SK-N-SH treated with all-trans-retinoic acid at 6 μM for 48 hours (cell line): ENCODE data around the gene SNRPB.

Experiments
- ATAC-seq: fragments of 200-7000 bp; cut with Tn5 transposase; 3 replicates; pipeline ENCODE4 v1.9.1; 2020; ENCODE audit warnings: mild to moderate bottlenecking, moderate library complexity
- ARNTL ChIP-seq: fragments of 450-650 bp; formaldehyde crosslinking; IDR thresholded peaks from 2 replicates; pipeline ENCODE4 v1.5.0; 2020; ENCODE audit warnings: low read depth, mild to moderate bottlenecking, moderate library complexity, borderline replicate concordance
- BACH2 ChIP-seq: fragments of 250-450 bp; sonication (Bioruptor Pico); IDR thresholded peaks from 2 replicates; pipeline ENCODE4 v1.9.0; 2021; ENCODE audit warnings: mild to moderate bottlenecking, borderline replicate concordance
- CREB5 ChIP-seq: fragments of 250-450 bp; sonication (Bioruptor Pico); IDR thresholded peaks from 2 replicates; pipeline ENCODE4 v1.5.1; 2020; ENCODE audit warnings: low read depth, mild to moderate bottlenecking, moderate library complexity
- CSDC2 ChIP-seq: fragments of 250-450 bp; sonication (Bioruptor Pico); IDR thresholded peaks from 2 replicates; pipeline ENCODE4 v1.5.0; 2020; ENCODE audit warnings: mild to moderate bottlenecking, moderate library complexity
- ESRRG ChIP-seq: fragments of 250-450 bp; sonication (Bioruptor Pico); IDR thresholded peaks from 2 replicates; pipeline ENCODE4 v1.6.1; 2021; ENCODE audit warnings: mild to moderate bottlenecking
- GLIS3 ChIP-seq: fragments of 250-450 bp; sonication (Bioruptor Pico); IDR thresholded peaks from 2 replicates; pipeline ENCODE4 v1.5.0; 2020; ENCODE audit warnings: mild to moderate bottlenecking, moderate library complexity
- ISL1 ChIP-seq: fragments of 250-450 bp; sonication (Bioruptor Pico); IDR thresholded peaks from 2 replicates; pipeline ENCODE4 v2.1.2; 2022; ENCODE audit warnings: mild to moderate bottlenecking, moderate library complexity
- OSR1 ChIP-seq: fragments of 250-450 bp; sonication (Bioruptor Pico); IDR thresholded peaks from 2 replicates; pipeline ENCODE4 v1.8.0; 2022; ENCODE audit warnings: moderate library complexity, mild to moderate bottlenecking, inconsistent platforms
- PATZ1 ChIP-seq: fragments of 250-450 bp; sonication (Bioruptor Pico); IDR thresholded peaks from 2 replicates; pipeline ENCODE4 v1.8.0; 2020; ENCODE audit warnings: mild to moderate bottlenecking, moderate library complexity, borderline replicate concordance
- POU6F1 ChIP-seq: fragments of 250-450 bp; sonication (Bioruptor Pico); IDR thresholded peaks from 2 replicates; pipeline ENCODE4 v1.8.0; 2021; ENCODE audit warnings: low read depth, mild to moderate bottlenecking, moderate library complexity, borderline replicate concordance
- PPARA ChIP-seq: fragments of 250-450 bp; sonication (Bioruptor Pico); IDR thresholded peaks from 2 replicates; pipeline ENCODE4 v1.5.0; 2020; ENCODE audit warnings: mild to moderate bottlenecking, borderline replicate concordance
- RARB ChIP-seq: fragments of 250-450 bp; sonication (Bioruptor Pico); IDR thresholded peaks from 2 replicates; pipeline ENCODE4 v1.8.0; 2021; ENCODE audit warnings: mild to moderate bottlenecking, moderate library complexity
- SNAI2 ChIP-seq: fragments of 250-450 bp; sonication (Bioruptor Pico); IDR thresholded peaks from 2 replicates; pipeline ENCODE4 v1.5.0; 2020; ENCODE audit warnings: mild to moderate bottlenecking, moderate library complexity
- TCF4 ChIP-seq: fragments of 250-450 bp; sonication (Bioruptor Pico); IDR thresholded peaks from 2 replicates; pipeline ENCODE4 v1.8.0; 2021; ENCODE audit warnings: mild to moderate bottlenecking, moderate library complexity, borderline replicate concordance
- TOX ChIP-seq: fragments of 250-450 bp; sonication (Bioruptor Pico); IDR thresholded peaks from 2 replicates; pipeline ENCODE4 v1.8.0; 2021; ENCODE audit warnings: mild to moderate bottlenecking, moderate library complexity, borderline replicate concordance
- TSHZ2 ChIP-seq: fragments of 250-450 bp; sonication (Bioruptor Pico); IDR thresholded peaks from 2 replicates; pipeline ENCODE4 v1.5.0; 2020; ENCODE audit warnings: mild to moderate bottlenecking, moderate library complexity
- ZC3H10 ChIP-seq: fragments of 250-450 bp; sonication (Bioruptor Pico); IDR thresholded peaks from 2 replicates; pipeline ENCODE4 v1.5.1; 2021; ENCODE audit warnings: mild to moderate bottlenecking, moderate library complexity
- ZFP3 ChIP-seq: fragments of 250-450 bp; sonication (Bioruptor Pico); IDR thresholded peaks from 2 replicates; pipeline ENCODE4 v1.5.0; 2020; ENCODE audit warnings: mild to moderate bottlenecking, moderate library complexity
- ZFP30 ChIP-seq: fragments of 450-650 bp; formaldehyde crosslinking; IDR thresholded peaks from 2 replicates; pipeline ENCODE4 v1.5.0; 2022; ENCODE audit warnings: mild to moderate bottlenecking, moderate library complexity
- ZNF565 ChIP-seq: fragments of 450-650 bp; formaldehyde crosslinking; conservative IDR thresholded peaks from 2 replicates; pipeline ENCODE4 v1.5.0; 2020; ENCODE audit warnings: low read depth, mild to moderate bottlenecking, moderate library complexity
- ZNF8 ChIP-seq: fragments of 450-650 bp; formaldehyde crosslinking; IDR thresholded peaks from 2 replicates; pipeline ENCODE4 v1.5.0; 2020; ENCODE audit warnings: mild to moderate bottlenecking, moderate library complexity

SNRPB gene

GRCh38 chr20:2518558-2518957, 48.0 kb upstream of the SNRPB start:
- no peak for ATAC-seq
- TF ChIP-seq PATZ1 (CRISPR knock-in tag) = no peak
- TF ChIP-seq BACH2 (CRISPR knock-in tag) = no peak

- ATAC-seq = no peak
- TF ChIP-seq ESRRG (CRISPR knock-in tag) = no peak
- no peak for TF ChIP-seq PPARA
- no peak for TF ChIP-seq ZFP3 (CRISPR knock-in tag)
- no peak for TF ChIP-seq ARNTL (CRISPR knock-in tag)
- TF ChIP-seq GLIS3 (CRISPR knock-in tag) = no peak
- TF ChIP-seq, all 23 proteins: peak for 0
Measured at GRCh38 chr20:2518096-2518495, 47.5 kb upstream of the SNRPB start.

GRCh38 chr20:2516399-2516798, 45.8 kb upstream of the SNRPB start:
- TF ChIP-seq PATZ1 (CRISPR knock-in tag) (no peak), TSHZ2 (no peak), ZNF8 (CRISPR knock-in tag) (no peak), ZFP3 (CRISPR knock-in tag) (no peak), TOX (no peak), ARNTL (CRISPR knock-in tag) (no peak), ZNF565 (CRISPR knock-in tag) (no peak), SNAI2 (CRISPR knock-in tag) (no peak)

GRCh38 chr20:2515203-2515602, 44.6 kb upstream of the SNRPB start:
- TF ChIP-seq PPARA (no peak), TCF4 (CRISPR knock-in tag) (no peak), RARB (CRISPR knock-in tag) (no peak), ESRRG (CRISPR knock-in tag) (no peak), CSDC2 (no peak), ZNF565 (CRISPR knock-in tag) (no peak), ARNTL (CRISPR knock-in tag) (no peak), TOX (no peak), SNAI2 (CRISPR knock-in tag) (no peak), ZC3H10 (no peak), ZFP3 (CRISPR knock-in tag) (no peak), ISL1 (no peak), OSR1 (CRISPR knock-in tag) (no peak), TSHZ2 (no peak), ZNF8 (CRISPR knock-in tag) (no peak), CREB5 (CRISPR knock-in tag) (no peak), ZFP30 (CRISPR knock-in tag) (no peak), GLIS3 (CRISPR knock-in tag) (no peak), POU6F1 (CRISPR knock-in tag) (no peak), PATZ1 (CRISPR knock-in tag) (no peak)
- ATAC-seq = no peak

More at GRCh38 chr20:2516399-2516798, 45.8 kb upstream of the SNRPB start:
- no peak for ATAC-seq
